ENCODE data around the gene MYRFL.

GRCh38 chr12:69897744-69898143 is 72.7 kb downstream of the MYRFL start:
- TF ChIP-seq CTCF (IDR thresholded peaks at IDR 0.05; ENCODE audit: low read depth, low read length, poor library complexity, severe bottlenecking): no peak
- TF ChIP-seq EZH2phosphoT487 (IDR thresholded peaks at IDR 0.05; ENCODE audit: borderline replicate concordance, low read length): no peak

Data from DOHH2 (cell line).